Measurements from ENCODE around the gene ATRAID. TPM values are rescaled to one million over a fixed set of nuclear protein-coding genes. Genes with fewer than 3 reads are reported as not detected.

ATRAID gene
- total and polyA plus RNA-seq, 2 donors (not counting 1 experiment from before 2014, with no cell fraction given), result 176 to 235 TPM

- H3K79me2 ChIP-seq (ENCODE audit: control insufficient read depth, insufficient read depth, low read length), result no peaks in the 10 kb centered on the region
- no peaks in the 10 kb centered on the region for H3K9me3 ChIP-seq (ENCODE audit: control insufficient read depth, insufficient read depth, low read depth, low read length)
- H3K4me1 ChIP-seq (ENCODE audit: control insufficient read depth, extremely low read depth, insufficient read depth, low read length), result no peaks in the 10 kb centered on the region
- TF ChIP-seq EZH2 (IDR thresholded peaks at IDR 0.05; ENCODE audit: low read length, missing control alignments), result no peak
- no peak for TF ChIP-seq CTCF (conservative IDR thresholded peaks at IDR 0.05 in 1 of 2, IDR thresholded peaks at IDR 0.05 in 1 of 2; ENCODE audit: low read depth in 1 of 2, low read length in 2 of 2)
- no peak overlapping the region for H3K9ac ChIP-seq (ENCODE audit: insufficient read depth, low read length)
- DNase-seq (ENCODE audit: low read depth in 2 of 2), result no peak
- H4K20me1 ChIP-seq (ENCODE audit: control insufficient read depth, extremely low read depth, insufficient read depth, low read length), result no peaks in the 10 kb centered on the region
- H2AFZ ChIP-seq (ENCODE audit: low read length), result no peak overlapping the region
- no peak overlapping the region for H3K27ac ChIP-seq (ENCODE audit: insufficient read depth, low read length)
- no peak overlapping the region for H3K4me3 ChIP-seq (replicated peaks in 1 of 4; ENCODE audit: control extremely low read depth in 1 of 4, insufficient read depth in 1 of 4, low read depth in 3 of 4, low read length in 4 of 4)
- no peak overlapping the region for H3K4me2 ChIP-seq (ENCODE audit: extremely low read depth, insufficient read depth, low read length)
- peaks cover 41% of the 10 kb centered on the region for H3K36me3 ChIP-seq (ENCODE audit: control insufficient read depth, insufficient read depth, low read length)
- no peaks in the 10 kb centered on the region for H3K27me3 ChIP-seq (ENCODE audit: control insufficient read depth, insufficient read depth, low read length)
Measured at GRCh38 chr2:27242614-27242951, 30.7 kb downstream of the ATRAID start.

GRCh38 chr2:27243391-27244130 is 31.7 kb downstream of the ATRAID start:
- no peak for DNase-seq (ENCODE audit: low read depth in 2 of 2)
- H3K4me2 ChIP-seq (ENCODE audit: extremely low read depth, insufficient read depth, low read length), result no peak overlapping the region

GRCh38 chr2:27245116-27245515 is 33.3 kb downstream of the ATRAID start:
- TF ChIP-seq CTCF (conservative IDR thresholded peaks at IDR 0.05 in 1 of 2, IDR thresholded peaks at IDR 0.05 in 1 of 2; ENCODE audit: low read depth in 1 of 2, low read length in 2 of 2) (no peak), EZH2 (IDR thresholded peaks at IDR 0.05; ENCODE audit: low read length, missing control alignments) (no peak)
- no peaks in the 10 kb centered on the region for H3K4me1 ChIP-seq (ENCODE audit: control insufficient read depth, extremely low read depth, insufficient read depth, low read length)
- peaks cover 24% of the 10 kb centered on the region for H3K36me3 ChIP-seq (ENCODE audit: control insufficient read depth, insufficient read depth, low read length)
- H3K4me3 ChIP-seq (replicated peaks in 1 of 4; ENCODE audit: control extremely low read depth in 1 of 4, insufficient read depth in 1 of 4, low read depth in 3 of 4, low read length in 4 of 4), result no peak overlapping the region
- H3K27ac ChIP-seq (ENCODE audit: insufficient read depth, low read length), result no peak overlapping the region
- no peaks in the 10 kb centered on the region for H4K20me1 ChIP-seq (ENCODE audit: control insufficient read depth, extremely low read depth, insufficient read depth, low read length)
- no peak for DNase-seq (ENCODE audit: low read depth in 2 of 2)
- no peak overlapping the region for H3K4me2 ChIP-seq (ENCODE audit: extremely low read depth, insufficient read depth, low read length)
- H2AFZ ChIP-seq (ENCODE audit: low read length), result no peak overlapping the region
- H3K79me2 ChIP-seq (ENCODE audit: control insufficient read depth, insufficient read depth, low read length), result no peaks in the 10 kb centered on the region
- no peaks in the 10 kb centered on the region for H3K27me3 ChIP-seq (ENCODE audit: control insufficient read depth, insufficient read depth, low read length)
- H3K9me3 ChIP-seq (ENCODE audit: control insufficient read depth, insufficient read depth, low read depth, low read length), result no peaks in the 10 kb centered on the region
- H3K9ac ChIP-seq (ENCODE audit: insufficient read depth, low read length), result no peak overlapping the region

More at GRCh38 chr2:27243391-27244130, 31.7 kb downstream of the ATRAID start:
- H3K27me3 ChIP-seq (ENCODE audit: control insufficient read depth, insufficient read depth, low read length), result no peaks in the 10 kb centered on the region
- no peaks in the 10 kb centered on the region for H3K4me1 ChIP-seq (ENCODE audit: control insufficient read depth, extremely low read depth, insufficient read depth, low read length)
- no peak overlapping the region for H3K27ac ChIP-seq (ENCODE audit: insufficient read depth, low read length)
- H4K20me1 ChIP-seq (ENCODE audit: control insufficient read depth, extremely low read depth, insufficient read depth, low read length), result no peaks in the 10 kb centered on the region
- peaks cover 33% of the 10 kb centered on the region for H3K36me3 ChIP-seq (ENCODE audit: control insufficient read depth, insufficient read depth, low read length)
- no peak overlapping the region for H2AFZ ChIP-seq (ENCODE audit: low read length)
- no peak for TF ChIP-seq EZH2 (IDR thresholded peaks at IDR 0.05; ENCODE audit: low read length, missing control alignments)
- no peak for TF ChIP-seq CTCF (conservative IDR thresholded peaks at IDR 0.05 in 1 of 2, IDR thresholded peaks at IDR 0.05 in 1 of 2; ENCODE audit: low read depth in 1 of 2, low read length in 2 of 2)
- H3K79me2 ChIP-seq (ENCODE audit: control insufficient read depth, insufficient read depth, low read length), result no peaks in the 10 kb centered on the region
- no peaks in the 10 kb centered on the region for H3K9me3 ChIP-seq (ENCODE audit: control insufficient read depth, insufficient read depth, low read depth, low read length)
- no peak overlapping the region for H3K9ac ChIP-seq (ENCODE audit: insufficient read depth, low read length)
- H3K4me3 ChIP-seq (replicated peaks in 1 of 4; ENCODE audit: control extremely low read depth in 1 of 4, insufficient read depth in 1 of 4, low read depth in 3 of 4, low read length in 4 of 4), result no peak overlapping the region

Data from fibroblast of lung (primary cell).